ENCODE data around the gene SGTA. TPM values are rescaled to one million over a fixed set of nuclear protein-coding genes. Genes with fewer than 3 reads are reported as not detected.

SGTA gene
- total and polyA plus RNA-seq, 2 of the 8 experiments (the other 6 are each of a cell fraction or from before 2014, with no cell fraction given): 86.8 to 130 TPM

GRCh38 chr19:2706251-2706650, 76.8 kb downstream of the SGTA start:
- H4K91ac ChIP-seq (replicated peaks; ENCODE audit: insufficient read length, low read length): no peak overlapping the region
- no peak overlapping the region for H3K4me2 ChIP-seq (ENCODE audit: insufficient read depth in 1 of 2, low read depth in 2 of 2, low read length in 2 of 2)
- H3K23me2 ChIP-seq (ENCODE audit: low read depth, low read length): peaks cover 4% of the 10 kb centered on the region; the same call in 1 of the 2 replicates
- H2BK12ac ChIP-seq (ENCODE audit: low read depth, low read length): no peak overlapping the region
- WGBS, 2 experiments (ENCODE audit: extremely low coverage in 1 of 2, insufficient coverage in 1 of 2, insufficient read length in 1 of 2, insufficient replicate concordance in 2 of 2, low coverage in 1 of 2, low lambda C conversion rate in 2 of 2, missing lambda C conversion rate in 1 of 2): 96% methylated on average over 4 of the region's 5 CpGs; no CpG with 5 or more reads in 1 of the 2 experiments
- H4K20me1 ChIP-seq (replicated peaks in 1 of 2; ENCODE audit: control insufficient read depth in 1 of 2, insufficient read depth in 2 of 2, low read length in 2 of 2): peaks cover 0 to 2% of the 10 kb centered on the region in 2 experiments
- H2BK15ac ChIP-seq (ENCODE audit: low read length): no peak overlapping the region
- H3K79me2 ChIP-seq (ENCODE audit: control insufficient read depth in 1 of 2, insufficient read depth in 2 of 2, low read length in 2 of 2): no peaks in the 10 kb centered on the region
- H3K4me3 ChIP-seq (ENCODE audit: extremely low read depth in 1 of 4, insufficient read depth in 2 of 4, low read depth in 3 of 4, low read length in 4 of 4): no peak overlapping the region
- peaks cover 0 to 8% (median 7%) of the 10 kb centered on the region in 4 experiments; a peak in 5 of 7 replicates for H3K27me3 ChIP-seq (replicated peaks in 1 of 4; ENCODE audit: control insufficient read depth in 3 of 4, extremely low read depth in 1 of 4, insufficient read depth in 3 of 4, low read length in 3 of 4)
- H2AFZ ChIP-seq (ENCODE audit: low read length): no peak overlapping the region
- H4K8ac ChIP-seq (ENCODE audit: extremely low read depth, insufficient read depth, low read length): no peak overlapping the region
- H4K5ac ChIP-seq (ENCODE audit: insufficient read length, low read depth, low read length): no peak overlapping the region
- no peak overlapping the region for H3K18ac ChIP-seq (ENCODE audit: extremely low read depth, low read length)
- peaks cover 0 to 2% (median 0%) of the 10 kb centered on the region in 4 experiments; a peak in 2 of 7 replicates for H3K4me1 ChIP-seq (replicated peaks in 1 of 4; ENCODE audit: control insufficient read depth in 3 of 4, insufficient read depth in 4 of 4, low read length in 3 of 4)
- FAIRE-seq (no peak), DNase-seq (ENCODE audit: low read depth in 1 of 2, low spot score in 2 of 2) (no peak)
- no peaks in the 10 kb centered on the region for H3K36me3 ChIP-seq (ENCODE audit: control insufficient read depth in 2 of 4, insufficient read depth in 4 of 4, low read length in 3 of 4)
- no peak overlapping the region for H2BK120ac ChIP-seq (replicated peaks; ENCODE audit: low read depth, low read length)
- H3K56ac ChIP-seq (replicated peaks; ENCODE audit: insufficient read length, low read depth, low read length): no peak overlapping the region
- no peak overlapping the region for H3K9ac ChIP-seq (replicated peaks in 1 of 4; ENCODE audit: extremely low read depth in 1 of 4, low read depth in 3 of 4, low read length in 3 of 4)
- no peak overlapping the region for H3K14ac ChIP-seq (ENCODE audit: insufficient read length)
- no peaks in the 10 kb centered on the region for H3K79me1 ChIP-seq (ENCODE audit: low read depth, low read length)
- no peak overlapping the region for H2BK20ac ChIP-seq (ENCODE audit: low read length)
- CTCF ChIA-PET (ENCODE audit: partially characterized antibody): interaction anchor here (0.9 to 1.3 kb wide), 4 partner anchors 45 to 107 kb away, joined by 3 to 4 read pairs (median 4); no protein-coding TSS in a partner anchor
- no peak overlapping the region for H3K23ac ChIP-seq (ENCODE audit: insufficient read length)
- H2BK5ac ChIP-seq (ENCODE audit: low read depth, low read length): no peak overlapping the region
- H3K4ac ChIP-seq (replicated peaks; ENCODE audit: insufficient read length, low read depth, low read length): no peak overlapping the region
- H3K27ac ChIP-seq (ENCODE audit: low read depth, low read length): no peak overlapping the region
- TF ChIP-seq RFX5 (IDR thresholded peaks at IDR 0.05; ENCODE audit: borderline replicate concordance, low read depth, low read length): no peak
- TF ChIP-seq PHF8 (conservative IDR thresholded peaks at IDR 0.05; ENCODE audit: low read depth, low read length): no peak
- TF ChIP-seq HDAC6 (IDR thresholded peaks at IDR 0.05; ENCODE audit: low read depth, low read length): no peak
- TF ChIP-seq RNF2 (IDR thresholded peaks at IDR 0.05; ENCODE audit: borderline replicate concordance, low read depth, low read length, missing control alignments, poor library complexity, severe bottlenecking): no peak
- TF ChIP-seq POU5F1 (IDR thresholded peaks at IDR 0.05; ENCODE audit: low read depth, low read length): no peak
- TF ChIP-seq CTCF (IDR thresholded peaks at IDR 0.05; ENCODE audit: control extremely low read depth in 1 of 3, insufficient read depth in 1 of 3, low read depth in 1 of 3, low read length in 3 of 3): no peak
- TF ChIP-seq KDM5A (IDR thresholded peaks at IDR 0.05; ENCODE audit: low read length): no peak
- no peak for TF ChIP-seq EZH2 (IDR thresholded peaks at IDR 0.05; ENCODE audit: low read depth, low read length, severe bottlenecking)
- no peak for TF ChIP-seq KDM4A (IDR thresholded peaks at IDR 0.05; ENCODE audit: low read depth, low read length, severe bottlenecking)
- H2AK5ac ChIP-seq (ENCODE audit: low read depth, low read length): no peak overlapping the region
- no peaks in the 10 kb centered on the region for H3K9me3 ChIP-seq (ENCODE audit: insufficient read depth in 2 of 2, low read depth in 1 of 2, low read length in 1 of 2)
- POLR2A ChIA-PET (ENCODE audit: partially characterized antibody): interaction anchor here (0.6 to 1.9 kb wide), 2 partner anchors 12 to 88 kb away, joined by 3 to 8 read pairs; no protein-coding TSS in a partner anchor

All from H1 (cell line).